HG03432 (cell line): ENCODE results near the gene MED7.

Experiments
- ATAC-seq: cut with Tn5 transposase; IDR thresholded peaks from one replicate; pipeline ENCODE4 v1.9.1; 2021; ENCODE audit warnings: mild to moderate bottlenecking, moderate library complexity; ENCODE audit not compliant: unreplicated experiment

Gene MED7

GRCh38 chr5:157107508-157107907 lies 35.2 kb downstream of the MED7 start:
- no peak for ATAC-seq

- no peak for ATAC-seq
These were observed 35.8 kb downstream of the MED7 start for GRCh38 chr5:157106630-157107461.

- ATAC-seq = peak; percentile 71
These were observed 42.5 kb downstream of the MED7 start for GRCh38 chr5:157100140-157100679.

GRCh38 chr5:157088342-157088990 lies 54.2 kb downstream of the MED7 start:
- ATAC-seq = peak; percentile 82
